AG08396 (cell line): ENCODE data around the gene LIPC.

ENCODE experiments used
- DNase-seq: peaks from one replicate; pipeline ENCODE4 v3.0.0; 2012; ENCODE audit warnings: low spot score, mixed read lengths

LIPC gene

DNA sequence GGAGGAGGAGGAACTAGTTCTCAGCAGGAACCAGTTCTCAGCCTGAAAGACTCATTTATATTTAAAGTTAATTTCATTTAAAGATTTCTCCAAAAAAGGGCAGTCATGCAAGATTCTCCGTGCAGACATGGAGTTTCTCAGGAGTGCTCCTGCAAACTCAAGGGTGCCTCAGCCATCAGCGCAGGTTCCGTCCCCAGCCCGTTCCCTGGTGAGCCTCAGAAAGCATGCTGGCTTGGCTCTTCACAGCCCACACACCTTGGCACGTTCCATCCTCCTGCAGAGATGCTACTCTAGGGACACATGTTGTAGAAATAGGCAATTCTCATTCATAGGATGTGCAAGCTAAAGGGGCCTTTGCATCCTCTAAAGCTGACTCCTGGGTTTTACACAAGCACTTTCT, 123.0 kb downstream of the LIPC start:
- DNase-seq: no peak

DNA sequence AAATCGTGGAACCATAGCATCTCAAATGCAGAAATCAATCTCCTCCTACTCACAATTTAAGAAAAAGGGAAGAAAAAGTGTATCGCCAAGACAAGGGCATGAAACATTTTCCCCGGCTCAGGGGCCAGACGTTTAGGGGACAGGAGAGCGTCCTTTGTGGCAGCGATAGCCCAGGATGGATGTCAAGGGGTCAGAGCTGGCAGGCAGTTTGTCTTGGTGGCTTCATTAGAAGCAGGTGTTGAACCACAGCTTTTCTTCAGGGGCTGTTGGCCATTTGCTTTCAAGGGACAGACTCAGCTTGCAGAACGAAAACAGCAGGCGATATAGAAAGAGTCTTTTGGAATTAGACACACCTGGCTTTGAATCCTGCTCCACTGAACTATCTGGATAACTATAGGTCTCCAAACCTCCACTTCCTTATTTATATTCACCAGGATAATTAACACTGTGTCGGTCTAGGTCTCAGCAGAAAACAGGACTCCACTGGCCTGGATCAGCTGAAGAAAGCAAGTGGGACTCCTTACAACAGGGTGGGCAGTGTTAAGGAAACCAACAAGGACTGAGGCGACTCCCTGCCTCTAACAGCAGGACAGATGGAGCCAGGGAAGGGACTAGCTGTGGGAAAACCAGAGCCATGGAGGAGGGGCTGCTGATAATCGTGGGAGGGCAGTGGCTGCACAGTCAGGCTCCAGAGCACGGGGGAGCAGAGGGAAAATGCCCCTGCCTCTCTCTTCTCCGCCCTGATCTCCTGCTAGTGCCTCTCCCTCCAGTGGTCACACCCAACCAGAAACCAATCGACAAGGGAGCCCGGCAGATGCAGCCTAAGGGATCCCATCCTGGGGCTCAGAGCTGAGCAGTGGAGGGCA, 123.6 kb downstream of the LIPC start:
- no peak for DNase-seq

DNA sequence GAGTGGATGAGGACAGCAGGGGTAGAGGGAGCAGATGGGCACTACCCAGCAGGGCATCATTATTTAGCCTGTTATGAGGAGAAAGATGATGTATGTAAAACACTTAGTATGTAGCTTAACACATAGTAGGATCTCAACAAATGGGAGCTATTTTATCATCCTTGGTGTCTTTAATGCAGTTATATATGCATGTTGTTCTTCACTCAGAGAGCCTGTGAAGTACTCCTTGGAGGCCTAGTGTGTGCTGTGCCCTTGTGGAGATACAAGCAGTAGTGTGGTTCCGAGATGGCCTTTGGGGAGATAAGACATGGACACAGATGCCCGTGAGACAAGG, 124.2 kb downstream of the LIPC start:
- DNase-seq: no peak

DNA sequence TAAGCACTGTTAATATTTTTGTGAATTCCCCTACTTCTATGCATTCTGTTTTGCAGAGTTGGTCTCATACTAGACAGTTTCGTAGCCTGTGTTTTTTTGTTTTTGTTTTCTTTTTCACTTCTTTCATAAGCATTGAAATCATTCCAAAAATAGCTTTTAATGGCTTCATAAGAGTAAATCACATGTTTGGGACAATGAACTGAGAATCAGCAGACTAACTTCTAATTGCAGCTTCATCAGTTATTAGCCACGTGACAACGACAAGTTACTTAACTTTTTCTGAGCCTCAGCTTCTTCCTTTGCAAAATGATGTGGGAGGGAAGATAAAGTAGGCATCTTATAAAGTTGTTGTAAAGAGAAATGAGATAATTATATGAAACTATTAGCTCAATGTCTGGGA, 124.8 kb downstream of the LIPC start:
- no peak for DNase-seq

DNA sequence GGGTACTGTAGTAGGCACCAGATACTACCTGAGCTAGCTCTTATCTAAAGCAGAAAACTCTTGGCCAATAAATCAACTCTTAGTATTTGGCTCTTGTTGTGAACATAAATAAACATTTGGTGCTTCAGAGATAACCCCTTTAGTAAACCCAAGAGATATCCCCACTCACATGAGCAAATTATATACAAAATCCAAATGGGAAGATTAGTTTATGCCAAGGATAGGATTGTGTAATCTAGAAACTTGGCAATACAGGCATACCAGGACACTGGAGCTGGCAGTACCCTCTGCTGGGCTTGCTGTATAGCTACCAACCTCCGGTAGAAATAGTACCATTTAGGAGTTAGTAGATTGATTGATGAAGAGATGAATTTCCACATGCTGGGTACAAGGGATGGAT, 127.0 kb downstream of the LIPC start:
- no peak for DNase-seq

DNA sequence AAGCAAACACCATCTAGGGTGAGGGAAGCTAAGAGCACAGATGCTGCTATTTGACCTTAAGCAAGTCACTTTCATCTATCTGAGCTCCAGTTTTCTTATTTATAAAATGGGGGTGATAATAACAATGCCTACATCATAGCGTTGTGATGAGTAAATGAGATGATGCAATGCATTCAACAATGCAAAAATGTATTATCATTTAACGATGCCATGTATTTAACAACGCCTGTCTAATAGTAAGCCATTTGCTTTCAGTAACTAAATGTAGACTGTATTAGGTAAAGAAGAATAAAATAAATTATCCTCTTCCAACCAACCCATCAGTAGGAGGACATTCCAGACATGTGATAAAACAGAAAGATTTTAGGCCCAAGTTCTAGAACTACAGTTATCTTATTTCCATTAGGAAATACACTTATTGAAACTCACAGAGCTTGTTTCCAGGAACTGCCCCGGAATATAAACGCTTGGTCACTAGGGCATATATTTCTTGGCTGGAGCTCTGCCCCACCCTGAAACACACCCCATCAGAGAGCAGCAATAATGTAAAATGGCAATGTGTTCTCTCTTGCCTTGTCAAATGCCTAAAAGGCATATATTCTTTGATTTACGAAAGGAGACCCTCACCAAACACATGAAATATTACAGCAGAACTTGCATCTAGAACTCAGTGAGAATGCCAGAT, 128.3 kb downstream of the LIPC start:
- no peak for DNase-seq

DNA sequence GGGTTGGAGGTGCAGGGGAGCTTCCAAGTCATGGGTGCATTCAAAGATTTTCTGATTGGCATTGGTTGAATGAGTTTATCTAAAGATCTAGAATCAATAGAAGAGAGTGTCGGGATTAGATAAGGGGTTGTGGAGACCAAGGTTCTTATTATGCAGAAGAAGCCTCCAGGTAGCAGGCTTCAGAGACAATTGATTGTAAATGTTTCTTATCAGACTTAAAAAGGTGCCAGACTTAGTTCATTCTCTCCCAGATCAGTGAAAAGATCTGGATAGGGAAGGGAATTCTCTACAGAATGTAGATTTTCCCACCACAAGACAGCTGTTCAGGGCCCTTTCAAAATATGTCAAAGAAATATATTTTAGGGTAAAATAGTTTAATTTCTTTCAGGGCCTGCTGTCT, 129.5 kb downstream of the LIPC start:
- no peak for DNase-seq

DNA sequence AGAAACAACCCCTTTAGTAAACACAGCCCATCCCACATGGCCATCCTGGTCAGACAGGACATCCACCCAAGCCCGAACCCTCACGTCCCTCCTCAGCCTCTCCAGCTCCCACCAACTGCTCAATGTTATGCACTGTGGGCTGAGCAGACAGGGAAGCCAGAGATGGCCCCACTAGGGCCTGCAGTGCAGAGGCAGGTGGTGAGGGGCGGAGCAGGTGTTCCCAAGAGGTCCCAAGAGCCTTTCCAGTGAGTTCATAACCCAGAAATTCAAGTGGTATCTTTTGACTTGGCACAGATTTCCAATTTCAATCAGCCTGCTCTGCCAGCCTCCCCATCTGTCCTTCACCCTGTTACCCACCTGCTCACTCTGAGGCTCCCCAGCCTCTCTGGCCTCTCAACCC, 130.3 kb downstream of the LIPC start:
- DNase-seq: no peak

DNA sequence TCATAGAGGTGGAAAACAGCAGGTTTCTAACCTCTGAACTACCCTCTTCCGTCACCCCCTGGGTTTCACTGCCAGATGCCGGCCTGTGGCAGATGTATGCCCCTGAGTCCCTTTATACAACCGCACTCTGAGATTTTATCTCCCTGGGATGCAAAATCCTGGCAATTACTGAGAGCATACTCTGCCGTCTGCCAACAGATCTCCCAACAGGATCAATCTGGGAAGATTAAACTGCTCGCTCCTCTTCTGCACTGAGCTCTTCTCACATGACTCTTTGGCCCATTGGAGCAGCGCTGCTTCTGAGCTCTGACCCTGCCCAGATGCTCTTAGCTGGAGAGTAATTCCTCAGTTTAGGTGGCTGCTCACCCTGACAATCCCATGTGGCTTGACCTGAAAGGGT, 133.2 kb downstream of the LIPC start:
- no peak for DNase-seq

DNA sequence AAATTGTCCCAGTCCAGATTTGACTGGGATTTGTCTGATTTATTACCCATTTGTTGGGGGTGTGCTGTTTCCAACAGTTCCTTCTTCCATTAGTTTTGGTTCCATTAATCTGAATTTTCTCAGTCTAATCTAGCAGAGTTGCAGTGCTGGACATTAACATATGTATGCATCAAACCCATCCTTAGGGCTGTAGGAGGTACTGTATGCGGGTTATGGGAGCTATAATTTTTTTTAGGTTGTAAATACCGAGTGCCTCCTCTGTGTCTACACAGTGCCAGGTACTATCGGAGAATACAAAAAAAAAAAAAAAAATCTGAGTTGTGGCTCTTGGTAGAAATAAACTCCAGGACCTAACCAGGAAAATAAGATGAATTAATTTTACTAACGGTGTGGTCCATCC, 133.8 kb downstream of the LIPC start:
- no peak for DNase-seq

DNA sequence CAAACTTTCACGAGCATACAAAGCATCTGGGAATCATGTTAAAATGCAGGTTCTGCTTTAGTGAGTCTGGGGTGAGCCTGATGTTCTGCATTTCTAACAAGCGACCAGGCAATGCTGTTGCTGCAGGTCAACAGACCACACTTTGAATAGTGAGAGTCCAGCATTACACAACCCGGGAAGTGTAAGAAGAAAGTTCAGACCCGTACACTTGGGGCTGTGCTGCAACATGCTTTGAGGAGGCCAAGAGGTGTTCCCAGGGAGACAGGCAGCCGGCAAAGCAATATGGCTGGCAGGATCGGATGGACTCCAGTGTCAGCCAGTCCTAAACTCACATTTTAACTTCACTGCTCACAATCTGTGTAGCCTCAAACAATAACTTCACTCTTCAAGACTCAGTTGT, 134.2 kb downstream of the LIPC start:
- DNase-seq: no peak

DNA sequence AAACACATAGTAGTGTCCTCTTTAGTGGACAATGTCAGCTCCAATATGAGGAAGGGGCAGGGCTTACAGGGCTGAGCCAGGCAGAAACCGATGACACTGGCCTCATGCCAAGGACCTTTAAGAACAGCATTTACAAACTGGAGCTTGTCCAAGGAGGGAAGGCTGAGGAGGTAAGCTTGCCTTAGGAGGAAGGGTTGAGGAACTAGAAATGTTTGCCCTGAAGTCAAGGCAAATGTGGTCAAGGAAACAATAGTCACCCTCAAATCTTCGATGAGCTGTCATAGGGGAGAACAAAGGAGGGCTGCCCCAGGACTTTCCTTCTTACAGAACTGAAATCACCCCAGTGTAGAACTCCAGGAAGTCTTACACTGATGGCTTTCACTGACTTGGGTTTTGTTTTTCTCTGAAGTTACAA, 136.4 kb downstream of the LIPC start:
- DNase-seq: no peak

DNA sequence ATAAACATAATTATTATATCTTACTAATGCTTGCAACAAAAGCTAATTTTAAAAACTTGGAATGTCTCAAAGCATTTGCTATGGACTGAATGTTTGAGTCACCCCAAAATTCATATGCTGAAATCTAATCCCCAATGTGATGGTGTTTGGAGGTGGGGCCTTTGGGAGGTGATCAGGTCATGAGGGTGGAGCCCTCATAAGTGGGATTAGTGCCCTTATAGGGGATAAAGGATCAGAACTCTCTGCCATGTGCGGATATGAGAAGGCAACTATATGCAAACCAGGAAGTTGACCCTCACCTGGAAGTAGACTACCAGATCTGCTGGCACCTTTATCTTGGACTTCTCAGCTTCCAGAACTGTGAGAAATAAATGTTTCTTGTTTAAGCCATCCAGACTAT, 137.7 kb downstream of the LIPC start:
- no peak for DNase-seq

DNA sequence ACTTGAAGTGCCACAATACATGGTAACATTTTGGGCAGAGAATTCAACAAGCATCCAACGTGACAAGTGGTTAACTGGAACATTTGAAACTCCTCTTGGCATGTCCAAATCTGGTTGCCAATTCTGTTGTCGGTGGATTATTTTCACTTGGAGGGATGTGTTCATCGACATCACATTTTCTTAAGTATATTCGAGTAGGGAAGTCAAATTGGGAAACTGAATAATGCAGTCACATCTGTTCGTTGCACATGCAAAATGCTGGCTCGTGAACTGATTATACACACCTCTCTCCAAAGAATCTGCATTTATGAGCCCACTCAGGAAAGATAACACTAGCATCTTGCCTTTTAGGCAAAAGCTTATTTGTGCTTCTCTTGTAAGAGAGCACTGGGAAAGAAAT, 139.7 kb downstream of the LIPC start:
- no peak for DNase-seq

DNA sequence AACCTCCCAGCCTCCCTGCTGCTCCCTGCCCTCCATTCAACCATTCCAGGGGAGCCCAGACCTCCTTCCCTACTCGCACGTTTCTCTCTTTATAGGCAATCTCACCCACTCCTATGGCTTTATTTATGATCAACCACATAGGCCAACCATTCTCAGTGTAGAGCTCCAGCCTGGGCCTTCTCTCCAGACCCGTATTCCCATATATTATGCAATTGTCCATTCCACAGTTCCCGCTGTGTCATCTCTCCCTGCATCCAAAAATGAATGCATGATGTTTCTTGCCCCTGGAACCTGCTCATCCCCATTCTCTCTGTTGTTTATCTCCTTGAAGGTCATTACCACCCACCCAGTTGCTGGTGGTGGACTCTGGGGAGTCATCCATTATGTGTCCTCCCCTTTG, 140.7 kb downstream of the LIPC start:
- DNase-seq: no peak

DNA sequence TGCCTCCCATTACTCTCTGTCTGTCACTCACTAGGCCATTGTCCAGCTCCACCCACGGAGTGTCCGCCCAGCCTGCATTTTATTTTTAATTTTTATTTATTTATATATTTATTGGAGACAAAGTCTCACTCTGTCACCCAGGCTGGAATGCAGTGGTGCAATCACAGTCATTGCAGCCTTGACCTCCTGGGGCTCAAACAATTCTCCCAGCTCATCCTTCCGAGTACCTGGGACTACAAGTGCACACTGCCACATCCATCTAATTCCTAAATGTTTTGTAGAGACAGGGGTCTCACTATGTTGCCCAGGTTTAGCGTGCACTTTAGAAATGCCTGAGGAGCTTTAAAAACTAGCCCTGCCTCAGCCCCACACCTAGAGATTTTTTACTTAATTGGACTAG, 141.5 kb downstream of the LIPC start:
- no peak for DNase-seq

DNA sequence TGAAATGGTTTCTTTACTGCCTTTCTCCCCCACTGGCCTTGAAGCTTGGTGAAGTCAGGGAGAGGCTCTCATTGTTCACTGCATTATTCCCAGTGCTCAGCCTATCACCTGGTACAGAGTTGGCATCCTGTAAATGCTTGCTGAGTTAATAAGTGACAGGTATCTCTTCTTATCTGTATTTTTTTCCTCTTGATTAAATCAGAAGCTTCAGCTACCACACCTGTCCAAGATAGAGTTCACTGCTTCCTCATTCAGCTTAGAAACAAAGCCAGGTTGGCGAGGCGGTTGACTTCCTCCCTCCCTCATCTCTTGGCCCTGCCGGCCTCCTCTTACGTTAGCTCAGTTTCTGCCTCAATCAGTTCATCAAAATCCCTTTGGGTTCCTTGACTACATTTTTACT, 142.8 kb downstream of the LIPC start:
- DNase-seq: no peak

DNA sequence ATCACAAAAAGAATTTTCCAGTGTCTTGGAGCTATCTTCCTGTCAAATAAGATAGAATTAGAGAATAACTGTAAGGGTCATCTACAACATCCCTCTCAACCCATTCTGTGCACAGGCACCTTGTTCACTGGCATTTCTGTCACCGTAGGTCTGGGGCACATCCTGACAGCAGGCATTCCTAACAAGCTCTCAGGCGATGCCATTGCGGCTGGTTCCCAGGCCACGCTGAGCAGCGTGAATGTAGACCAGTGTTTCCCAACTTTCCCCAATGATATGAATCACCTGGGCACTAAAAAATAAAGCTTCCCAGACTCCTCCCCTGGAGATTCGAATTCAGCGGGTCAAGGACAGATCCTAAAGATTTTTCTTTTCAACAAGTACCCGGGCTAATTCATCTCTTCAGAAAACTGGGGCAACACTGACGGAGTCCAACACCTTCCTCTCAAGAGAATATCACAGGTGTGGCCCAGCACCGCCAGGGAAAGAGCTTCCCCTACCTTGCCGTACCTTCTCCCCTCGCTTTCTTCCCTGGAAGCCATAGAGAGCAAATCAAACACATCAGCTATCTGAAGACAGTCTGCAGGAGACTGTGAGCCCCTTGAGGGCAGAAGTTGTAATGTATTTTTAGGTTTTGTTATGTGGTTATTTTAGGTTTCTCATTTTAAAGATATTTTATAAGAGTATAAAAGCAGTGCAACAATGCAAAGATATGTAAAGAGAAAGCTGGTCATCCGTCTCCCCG, 143.4 kb downstream of the LIPC start:
- no peak for DNase-seq

DNA sequence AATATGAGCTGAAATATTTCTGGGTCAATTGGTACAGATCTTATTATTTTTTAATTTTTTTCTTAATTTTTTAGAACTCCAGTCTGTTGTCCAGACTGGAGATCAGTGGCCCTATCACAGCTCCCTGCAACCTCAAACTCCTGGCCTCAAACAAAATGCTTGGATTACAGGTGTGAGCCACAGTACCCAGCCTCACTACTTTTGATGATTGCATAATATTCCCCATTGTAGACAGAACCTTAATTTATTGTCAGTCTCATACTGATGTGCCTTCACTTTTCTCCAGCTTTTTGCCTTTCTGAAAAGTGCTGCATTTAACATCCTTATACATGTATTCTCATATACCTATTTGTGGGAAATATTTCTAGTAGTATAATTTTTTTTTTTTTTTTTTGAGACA, 144.9 kb downstream of the LIPC start:
- no peak for DNase-seq

DNA sequence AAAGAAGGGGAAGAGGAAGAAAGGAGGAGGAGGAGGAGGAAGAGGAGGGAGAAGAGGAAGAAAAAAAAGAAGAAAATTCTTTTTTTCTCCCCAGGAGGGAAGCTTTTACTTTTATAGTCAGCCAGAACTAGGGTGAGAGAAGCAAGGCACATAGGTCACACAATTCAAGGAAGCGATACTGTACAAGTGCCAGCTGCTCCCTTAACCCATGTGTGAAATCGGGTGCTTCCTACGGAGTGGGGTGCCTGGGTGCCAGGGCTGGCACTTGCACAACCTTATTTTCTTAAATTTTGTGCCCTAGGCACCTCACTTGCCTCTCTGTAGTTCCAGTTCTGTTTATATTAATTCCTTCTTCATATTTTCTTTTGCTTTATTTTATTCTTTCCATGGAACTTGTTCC, 150.4 kb downstream of the LIPC start:
- no peak for DNase-seq

DNA sequence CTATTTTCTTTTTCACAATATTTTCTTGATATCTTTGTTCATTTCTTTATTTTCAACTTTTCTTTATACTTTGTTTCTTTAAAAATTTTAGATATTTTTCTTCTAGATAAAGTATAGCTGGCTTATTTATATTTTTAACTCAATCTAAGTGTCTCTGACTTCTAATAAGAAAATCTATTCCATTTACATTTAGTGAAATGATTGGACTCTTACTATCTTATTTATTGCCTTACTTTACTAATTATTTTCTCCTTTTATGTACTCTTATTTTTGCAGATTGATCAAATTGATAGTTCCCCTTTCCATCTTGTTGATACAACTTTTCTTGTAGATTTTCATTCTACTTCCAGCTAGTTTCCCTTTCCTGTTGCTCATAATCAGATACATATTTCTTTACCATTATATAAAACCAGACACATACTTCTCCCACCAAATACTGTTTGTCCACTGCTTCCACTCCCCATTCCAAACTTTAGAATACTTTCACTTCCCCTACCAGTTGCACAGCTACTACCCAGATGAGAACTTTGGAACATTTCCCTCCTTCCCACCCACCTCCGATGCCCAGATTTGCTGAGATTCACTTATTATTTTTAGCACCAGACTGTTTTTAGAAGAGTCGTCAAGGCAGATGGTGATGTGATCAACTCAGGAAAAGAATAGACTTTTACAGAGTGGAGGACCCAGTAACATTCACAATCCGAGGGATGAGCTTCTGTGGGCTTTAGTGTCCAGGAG, 151.5 kb downstream of the LIPC start:
- no peak for DNase-seq

DNA sequence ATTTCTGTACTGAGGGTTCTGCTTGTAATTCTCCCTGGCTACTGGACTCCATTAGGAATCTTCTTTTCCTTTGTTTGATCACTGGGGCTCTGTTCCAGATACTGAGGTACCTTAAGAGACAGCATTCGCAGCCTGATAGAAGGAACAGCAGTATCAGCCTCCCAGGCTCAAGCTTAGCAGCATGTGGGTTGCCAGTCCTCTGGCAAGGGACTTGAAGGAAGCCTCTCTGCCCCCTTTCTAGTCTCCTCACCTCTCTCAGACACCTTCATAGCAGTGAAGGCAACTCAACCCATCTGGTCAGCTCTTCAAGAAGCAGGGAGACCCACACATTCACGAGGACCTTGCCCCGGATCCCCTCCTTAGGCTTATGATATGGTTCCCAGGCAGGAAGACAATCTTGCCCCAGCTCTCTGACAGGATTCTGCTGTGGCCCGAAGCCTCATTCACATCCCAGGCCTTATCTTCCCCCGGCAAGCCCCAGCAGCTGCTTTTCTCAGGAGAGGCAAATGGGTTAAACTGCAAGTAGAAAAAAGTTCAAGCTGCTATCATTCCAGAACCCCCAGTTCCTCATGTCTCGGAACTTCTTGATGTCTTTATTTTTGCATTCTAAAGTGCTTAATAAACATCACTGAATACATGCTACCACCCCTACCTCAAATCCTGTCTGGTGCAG, 153.1 kb downstream of the LIPC start:
- no peak for DNase-seq
